ENCODE data around the gene NGFR.

The NGFR gene

GRCh38 chr17:49543860-49544259, 48.8 kb downstream of the NGFR start:
- no peaks in the 10 kb centered on the region; the same call in 1 of the 2 replicates for H3K9me3 ChIP-seq (ENCODE audit: control insufficient read depth, insufficient read depth, low read depth, low read length)
- no peaks in the 10 kb centered on the region for H3K4me1 ChIP-seq (ENCODE audit: control insufficient read depth, insufficient read depth, low read length)
- no peaks in the 10 kb centered on the region for H3K36me3 ChIP-seq (ENCODE audit: control insufficient read depth in 2 of 2, insufficient read depth in 1 of 2, low read length in 2 of 2)
- TF ChIP-seq ZNF777 (tag by site-specific recombination; IDR thresholded peaks at IDR 0.05; ENCODE audit: borderline replicate concordance): no peak
- no peak for TF ChIP-seq ZNF654 (tag by site-specific recombination; IDR thresholded peaks at IDR 0.05; ENCODE audit: low read depth)
- TF ChIP-seq SETDB1 (IDR thresholded peaks at IDR 0.05; ENCODE audit: insufficient read length, low read length): peak; percentile 54
- no peak for TF ChIP-seq ZNF184 (tag by site-specific recombination; IDR thresholded peaks at IDR 0.05)
- TF ChIP-seq ZNF513 (tag by site-specific recombination; IDR thresholded peaks at IDR 0.05): no peak
- no peak for TF ChIP-seq PRDM2 (tag by site-specific recombination; IDR thresholded peaks at IDR 0.05; ENCODE audit: borderline replicate concordance)
- peak; percentile 85; the same call in 1 of the 2 replicates for TF ChIP-seq ZSCAN5A (tag by site-specific recombination; IDR thresholded peaks at IDR 0.05)
- CTCF ChIA-PET: interaction anchor here (0.6 to 6.7 kb wide), 3 partner anchors 13 to 129 kb away, joined by 4 to 52 read pairs (median 6); partner anchors contain the start of gene PHB1
- H3K27ac ChIP-seq (ENCODE audit: extremely low read depth, low read depth, low read length): no peak overlapping the region
- POLR2A ChIA-PET: no interaction called here
- no peak overlapping the region for H3K4me3 ChIP-seq (ENCODE audit: low read depth, low read length)

DNA sequence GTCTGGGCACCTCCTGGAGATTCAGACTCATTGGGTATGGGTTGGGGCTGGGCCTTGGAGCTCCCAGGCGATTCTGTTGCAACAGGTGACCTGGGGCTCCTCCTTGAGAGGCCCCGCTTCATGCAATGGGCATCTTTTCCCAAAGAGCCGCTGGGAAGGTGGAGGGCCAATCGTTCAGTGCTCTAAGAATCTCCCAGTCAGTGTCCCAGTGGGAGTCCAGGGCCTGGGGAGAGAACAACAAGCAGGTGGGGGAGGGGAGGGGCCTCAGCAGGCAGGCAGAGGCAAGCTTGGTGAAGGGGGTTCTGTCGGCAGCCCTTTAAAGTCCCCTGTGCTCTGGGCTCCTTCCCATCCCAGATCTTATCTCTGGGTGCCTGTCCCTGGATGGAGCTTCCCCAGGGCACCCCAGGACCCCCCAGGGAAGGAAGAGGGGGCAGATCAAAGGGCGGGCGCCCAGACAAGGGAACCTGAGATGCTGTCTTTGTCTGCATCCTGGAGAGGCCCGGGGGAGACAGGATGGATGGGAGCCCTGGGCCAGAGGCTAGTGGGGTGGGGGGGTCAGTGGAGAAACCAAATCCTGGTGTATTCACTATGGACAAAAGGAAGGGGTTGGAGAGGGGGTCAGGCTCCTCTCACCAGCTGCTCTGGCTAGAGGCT, 50.0 kb downstream of the NGFR start:
- POLR2A ChIA-PET: no interaction called here
- Histone ChIP-seq H3K4me1 (ENCODE audit: control insufficient read depth, insufficient read depth, low read length) (no peaks in the 10 kb centered on the region), H3K9me3 (ENCODE audit: control insufficient read depth, insufficient read depth, low read depth, low read length) (no peaks in the 10 kb centered on the region; the same call in 1 of the 2 replicates), H3K27ac (ENCODE audit: extremely low read depth, low read depth, low read length) (no peak overlapping the region), H3K4me3 (ENCODE audit: low read depth, low read length) (no peak overlapping the region), H3K36me3 (ENCODE audit: control insufficient read depth in 2 of 2, insufficient read depth in 1 of 2, low read length in 2 of 2) (no peaks in the 10 kb centered on the region)
- CTCF ChIA-PET: interaction anchor here (2.4 to 6.7 kb wide), 3 partner anchors 12 to 110 kb away, joined by 8 to 52 read pairs (median 35); no protein-coding TSS in a partner anchor
- TF ChIP-seq SCRT2 (tag by site-specific recombination; IDR thresholded peaks at IDR 0.05) (peak; percentile 76), ZNF701 (tag by site-specific recombination; IDR thresholded peaks at IDR 0.05) (no peak), SALL2 (tag by site-specific recombination; IDR thresholded peaks at IDR 0.05; ENCODE audit: borderline replicate concordance) (no peak), SP3 (tag by site-specific recombination; IDR thresholded peaks at IDR 0.05) (no peak), ZNF514 (tag by site-specific recombination; IDR thresholded peaks at IDR 0.05) (no peak), ZIC2 (tag by site-specific recombination; IDR thresholded peaks at IDR 0.05) (peak; percentile 63), ZNF394 (tag by site-specific recombination; IDR thresholded peaks at IDR 0.05; ENCODE audit: borderline replicate concordance) (no peak), PRDM4 (tag by site-specific recombination; IDR thresholded peaks at IDR 0.05) (no peak), ZNF391 (tag by site-specific recombination; IDR thresholded peaks at IDR 0.05; ENCODE audit: borderline replicate concordance, low read depth) (no peak)
- TF ChIP-seq, protein P1, sequence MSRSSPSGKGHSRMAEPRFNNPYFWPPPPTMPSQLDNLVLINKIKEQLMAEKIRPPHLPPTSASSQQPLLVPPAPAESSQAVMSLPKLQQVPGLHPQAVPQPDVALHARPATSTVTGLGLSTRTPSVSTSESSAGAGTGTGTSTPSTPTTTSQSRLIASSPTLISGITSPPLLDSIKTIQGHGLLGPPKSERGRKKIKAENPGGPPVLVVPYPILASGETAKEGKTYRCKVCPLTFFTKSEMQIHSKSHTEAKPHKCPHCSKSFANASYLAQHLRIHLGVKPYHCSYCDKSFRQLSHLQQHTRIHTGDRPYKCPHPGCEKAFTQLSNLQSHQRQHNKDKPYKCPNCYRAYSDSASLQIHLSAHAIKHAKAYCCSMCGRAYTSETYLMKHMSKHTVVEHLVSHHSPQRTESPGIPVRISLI (tag by site-specific recombination; IDR thresholded peaks at IDR 0.05): no peak
- TF ChIP-seq, protein P2, sequence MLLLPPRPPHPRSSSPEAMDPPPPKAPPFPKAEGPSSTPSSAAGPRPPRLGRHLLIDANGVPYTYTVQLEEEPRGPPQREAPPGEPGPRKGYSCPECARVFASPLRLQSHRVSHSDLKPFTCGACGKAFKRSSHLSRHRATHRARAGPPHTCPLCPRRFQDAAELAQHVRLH (tag by site-specific recombination; IDR thresholded peaks at IDR 0.05): no peak

All from HEK293 (cell line).